Lower leg skin (tissue), 3 donors: ENCODE measurements around the gene MCF2.

Experiments
- POLR2A ChIP-seq, 2 donors: fragments of 450-650 bp; IDR thresholded peaks; one replicate each; pipeline ENCODE4 v1.6.1; 2016 to 2017; ENCODE audit warnings: antibody characterized with exemption in 2 of 2, mild to moderate bottlenecking in 1 of 2, moderate library complexity in 1 of 2
- TF ChIP-seq, protein P1 (sequence below), 3 donors: fragments of 450-650 bp; IDR thresholded peaks; one replicate each; pipeline ENCODE4 v1.5.1; 2016; ENCODE audit warnings: antibody characterized with exemption in 3 of 3, mild to moderate bottlenecking in 3 of 3, moderate library complexity in 2 of 3

DNA sequence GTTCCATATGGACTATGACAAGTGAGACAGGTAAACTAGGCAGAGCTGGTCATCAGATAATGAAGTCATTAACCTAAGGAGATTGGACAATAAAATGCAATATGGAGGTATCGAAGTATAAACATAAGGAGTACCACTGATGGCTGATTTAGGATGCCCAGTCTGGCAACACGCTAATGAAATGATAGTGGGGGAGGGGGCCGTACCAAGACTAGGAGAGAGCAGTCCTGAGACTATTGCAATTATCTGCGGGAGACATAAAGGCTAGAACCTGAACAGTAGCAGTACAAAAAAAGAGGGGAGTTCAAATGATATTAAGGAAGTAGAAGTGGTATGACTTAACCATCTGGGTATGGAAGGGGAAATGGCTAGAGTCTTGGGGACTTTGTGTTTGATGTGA lies 175.1 kb downstream of the MCF2 start:
- TF ChIP-seq, protein P1, sequence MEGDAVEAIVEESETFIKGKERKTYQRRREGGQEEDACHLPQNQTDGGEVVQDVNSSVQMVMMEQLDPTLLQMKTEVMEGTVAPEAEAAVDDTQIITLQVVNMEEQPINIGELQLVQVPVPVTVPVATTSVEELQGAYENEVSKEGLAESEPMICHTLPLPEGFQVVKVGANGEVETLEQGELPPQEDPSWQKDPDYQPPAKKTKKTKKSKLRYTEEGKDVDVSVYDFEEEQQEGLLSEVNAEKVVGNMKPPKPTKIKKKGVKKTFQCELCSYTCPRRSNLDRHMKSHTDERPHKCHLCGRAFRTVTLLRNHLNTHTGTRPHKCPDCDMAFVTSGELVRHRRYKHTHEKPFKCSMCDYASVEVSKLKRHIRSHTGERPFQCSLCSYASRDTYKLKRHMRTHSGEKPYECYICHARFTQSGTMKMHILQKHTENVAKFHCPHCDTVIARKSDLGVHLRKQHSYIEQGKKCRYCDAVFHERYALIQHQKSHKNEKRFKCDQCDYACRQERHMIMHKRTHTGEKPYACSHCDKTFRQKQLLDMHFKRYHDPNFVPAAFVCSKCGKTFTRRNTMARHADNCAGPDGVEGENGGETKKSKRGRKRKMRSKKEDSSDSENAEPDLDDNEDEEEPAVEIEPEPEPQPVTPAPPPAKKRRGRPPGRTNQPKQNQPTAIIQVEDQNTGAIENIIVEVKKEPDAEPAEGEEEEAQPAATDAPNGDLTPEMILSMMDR (IDR thresholded peaks at IDR 0.05) = no peak
- no peak for TF ChIP-seq POLR2A (IDR thresholded peaks at IDR 0.05)
